Measurements from ENCODE around the gene CRHR2.

GRCh38 chr7:30694774-30695721, 12.8 kb upstream of the CRHR2 start:
- no peak for TF ChIP-seq POLR2A (IDR thresholded peaks at IDR 0.05; ENCODE audit: low read depth, low read length)
- no peak for TF ChIP-seq POLR2AphosphoS5 (IDR thresholded peaks at IDR 0.05; ENCODE audit: low read depth, low read length)
